Measurements from ENCODE around the gene KLHL10.

The KLHL10 gene

DNA sequence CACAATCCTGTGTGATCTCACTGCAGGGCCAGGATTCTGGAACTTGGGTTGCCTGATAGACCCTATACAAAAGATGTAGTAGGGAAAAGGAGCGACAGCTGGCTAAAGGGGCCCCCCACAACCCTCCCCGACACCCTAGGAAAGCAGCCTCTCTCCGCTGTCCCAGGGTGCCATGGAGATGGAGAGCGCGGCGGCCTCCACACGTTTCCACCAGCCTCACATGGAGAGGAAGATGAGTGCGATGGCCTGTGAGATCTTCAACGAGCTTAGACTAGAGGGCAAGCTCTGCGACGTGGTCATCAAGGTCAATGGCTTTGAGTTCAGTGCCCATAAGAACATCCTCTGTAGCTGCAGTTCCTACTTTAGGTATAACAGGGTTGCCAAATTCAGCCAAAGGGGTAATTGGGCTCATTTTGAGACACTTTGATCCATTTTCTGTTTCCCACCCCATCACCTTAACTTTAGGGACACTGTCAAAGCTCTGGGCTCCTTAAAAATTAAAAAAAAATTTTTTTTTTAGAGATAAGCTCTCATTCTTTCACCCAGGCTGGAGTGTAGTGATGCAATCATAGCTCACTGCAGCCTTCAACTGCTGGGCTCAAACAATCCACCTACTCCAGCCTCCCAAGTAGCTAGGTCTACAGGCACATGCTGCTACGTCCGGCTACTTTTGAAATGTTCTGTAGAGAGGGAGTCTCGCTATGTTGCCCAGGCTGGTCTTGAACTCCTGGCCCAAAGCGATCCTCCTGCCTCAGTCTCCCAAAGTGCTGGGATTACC is at the start of gene KLHL10:
Gene KLHL10 (plus strand): TSS at position 65 of the 778 bp plus-strand sequence. CDS start 108 bp downstream, at position 173.
- no peak for DNase-seq

DNA sequence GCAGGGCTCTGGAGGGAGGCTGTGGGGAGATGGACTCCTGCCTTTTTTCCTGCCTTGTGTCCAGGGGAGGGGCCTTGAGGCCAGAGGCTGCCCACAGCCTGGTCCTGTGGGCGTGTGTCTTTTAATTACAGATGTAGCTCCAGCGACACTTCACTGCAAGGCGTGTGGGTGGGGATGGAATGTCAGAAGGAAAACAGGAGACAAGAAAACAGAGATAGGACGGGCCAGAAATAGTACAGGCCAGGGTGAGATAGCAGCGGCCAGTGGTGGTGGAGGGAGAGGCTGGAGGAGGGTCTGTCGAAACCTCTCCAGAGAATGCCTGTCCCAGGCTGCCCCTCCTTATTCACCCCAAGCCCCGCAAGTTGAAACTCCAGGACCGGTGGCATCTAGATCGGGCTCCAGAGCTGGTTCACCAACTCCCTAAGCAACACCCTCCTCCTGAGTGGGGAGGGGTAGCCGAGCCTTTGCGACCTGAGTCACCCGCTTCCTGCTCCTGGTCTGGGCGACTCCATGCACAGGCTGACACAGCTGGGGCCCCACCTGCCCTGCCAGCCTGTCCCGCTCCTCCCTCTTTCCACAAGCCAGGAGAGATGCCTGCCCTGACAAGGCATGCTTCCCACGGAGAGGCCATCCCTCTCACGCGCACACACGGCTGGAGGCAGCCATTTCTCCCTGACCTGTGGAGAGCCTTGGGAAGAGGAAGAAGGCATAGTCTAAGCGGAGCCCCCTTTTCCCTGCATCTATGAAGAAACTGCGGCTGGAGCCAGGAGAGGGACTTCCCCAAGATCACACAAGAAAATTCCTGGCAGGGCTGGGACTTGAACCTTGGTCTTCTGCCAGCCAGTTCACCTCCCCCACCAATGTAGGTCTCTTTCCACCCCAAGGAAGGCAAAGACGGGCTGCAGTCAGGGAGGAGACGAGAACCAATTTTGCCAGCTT is 44.5 kb upstream of the KLHL10 start:
- DNase-seq: no peak

DNA sequence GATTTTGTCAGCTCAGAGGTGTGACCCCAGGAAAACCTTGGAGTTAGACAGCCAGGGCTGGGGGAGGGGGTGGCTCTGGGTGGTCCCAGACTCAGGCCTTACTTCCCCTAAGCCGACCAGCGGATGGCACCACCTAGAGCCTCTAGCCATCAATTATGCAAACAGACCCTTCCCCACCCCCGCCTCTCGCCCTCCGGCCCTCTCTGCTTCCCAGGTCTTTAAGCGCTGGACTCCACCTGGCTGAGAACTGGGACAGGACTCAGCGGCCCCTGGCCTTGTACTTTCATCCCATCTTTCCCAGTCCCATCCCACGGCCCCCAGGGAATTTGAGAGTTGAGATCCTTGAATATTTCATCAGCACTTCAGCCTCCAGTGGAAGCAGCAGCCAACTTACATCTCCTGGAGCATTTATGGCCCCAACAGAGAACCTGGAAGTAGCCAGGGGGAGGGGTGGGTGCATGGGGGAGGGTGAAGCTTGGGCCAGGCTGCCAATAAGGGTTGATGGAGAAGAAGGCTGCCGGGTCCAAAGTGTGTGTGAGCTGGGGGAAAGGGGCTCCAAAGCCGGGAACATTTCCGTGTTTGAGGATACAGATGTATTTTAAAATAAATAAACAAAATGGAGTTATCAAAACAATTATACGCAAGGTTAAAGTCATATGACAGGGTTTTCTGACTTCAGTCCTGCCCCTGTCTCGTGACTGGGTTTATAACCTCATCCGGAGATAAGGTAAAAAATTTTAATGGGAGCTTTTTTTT is 43.7 kb upstream of the KLHL10 start:
- DNase-seq: no peak

DNA sequence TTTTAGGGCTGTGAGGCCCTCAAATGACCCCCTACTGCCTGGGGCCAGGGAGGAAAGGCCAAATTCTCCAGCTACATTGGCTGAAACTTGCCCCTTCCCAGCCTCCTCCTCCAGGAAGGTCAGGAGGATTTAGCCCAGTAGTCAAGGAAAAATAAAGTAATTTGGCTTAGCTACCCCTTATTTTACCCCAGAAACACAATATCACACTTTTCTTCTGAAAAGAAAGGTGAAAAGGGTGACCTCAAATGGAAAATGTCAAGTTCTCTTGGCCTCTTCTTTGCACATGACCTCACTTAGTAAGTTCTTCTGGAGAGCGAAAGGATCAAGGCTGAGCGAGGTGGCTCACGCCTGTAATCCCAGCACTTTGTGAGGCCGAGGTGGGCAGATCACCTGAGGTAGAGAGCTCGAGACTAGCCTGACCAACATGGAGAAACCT is 43.1 kb upstream of the KLHL10 start:
- no peak for DNase-seq

DNA sequence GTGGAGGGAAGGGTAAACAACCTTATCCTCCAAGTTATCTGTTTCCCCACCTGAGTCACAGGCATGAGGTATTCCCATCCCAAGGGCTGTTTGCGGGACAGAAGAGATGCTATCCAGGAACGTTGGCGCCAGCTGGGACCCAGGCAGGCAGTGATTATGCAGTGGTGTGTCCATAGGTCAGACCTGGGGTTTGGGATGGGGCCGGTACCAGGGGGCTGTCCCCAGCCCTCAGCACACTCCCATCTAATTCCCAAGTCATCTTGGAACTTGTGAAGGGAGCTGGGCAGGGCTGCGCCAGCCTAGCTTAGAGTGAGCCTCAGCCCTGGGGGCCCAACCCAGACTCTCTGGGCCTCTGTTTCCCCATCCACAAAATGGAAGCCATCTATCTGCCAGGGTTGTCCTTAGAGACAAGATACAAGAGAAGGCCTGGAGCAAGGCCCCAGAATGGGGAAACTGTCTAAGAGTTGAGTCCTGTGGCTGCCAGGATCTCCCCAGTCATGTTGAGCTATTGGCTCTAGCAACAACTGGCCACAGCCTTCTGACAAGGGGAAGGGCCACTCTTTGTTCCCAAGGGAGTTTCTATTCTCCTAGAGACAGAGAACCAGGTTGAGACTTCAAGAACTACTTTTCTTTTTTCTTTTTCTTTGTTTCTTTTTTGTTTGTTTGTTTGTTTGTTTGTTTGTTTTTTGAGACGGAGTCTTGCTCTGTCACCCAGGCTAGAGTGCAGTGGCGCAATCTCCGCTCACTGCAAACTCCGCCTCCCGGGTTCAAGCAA is 41.3 kb upstream of the KLHL10 start:
- no peak for DNase-seq

DNA sequence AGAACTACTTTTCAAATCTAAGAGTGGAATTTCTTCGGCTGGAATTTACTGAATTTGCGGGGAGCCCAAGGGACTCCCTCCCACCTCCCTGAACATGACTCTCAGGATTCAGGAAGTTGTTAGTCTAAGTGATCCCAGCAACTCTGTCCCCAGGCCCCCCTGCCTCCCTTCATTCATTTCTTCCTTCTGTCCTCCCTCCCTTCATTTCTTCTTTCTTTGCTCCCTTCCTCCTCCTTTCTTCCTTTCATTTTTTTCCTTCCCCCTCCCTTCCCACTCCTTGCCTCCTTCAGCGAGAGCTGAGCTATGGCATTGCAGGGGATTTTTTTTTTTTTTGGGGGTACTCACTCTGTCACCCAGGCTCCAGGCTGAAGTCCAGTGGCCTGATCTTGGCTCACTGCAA is 40.2 kb upstream of the KLHL10 start:
- no peak for DNase-seq

DNA sequence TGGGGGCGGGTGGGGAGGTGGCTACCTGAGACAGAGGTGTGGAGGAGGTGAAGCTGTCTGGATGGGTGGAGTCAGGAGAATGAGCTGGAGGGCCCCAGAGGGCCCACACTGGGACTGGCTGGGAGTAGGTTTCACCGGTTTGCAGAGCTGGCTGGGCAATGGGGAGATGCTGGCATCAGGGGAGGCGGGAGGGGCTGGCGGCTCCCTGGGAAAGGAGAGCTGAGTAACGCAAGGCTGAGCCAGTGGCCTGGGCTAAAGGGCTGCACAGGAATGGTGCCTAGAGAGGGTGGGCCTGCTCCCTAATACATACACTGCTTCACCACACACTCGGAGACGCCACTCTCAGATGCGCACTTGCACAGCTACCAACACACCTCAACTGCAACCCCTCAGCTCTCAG is 38.3 kb upstream of the KLHL10 start:
- no peak for DNase-seq

DNA sequence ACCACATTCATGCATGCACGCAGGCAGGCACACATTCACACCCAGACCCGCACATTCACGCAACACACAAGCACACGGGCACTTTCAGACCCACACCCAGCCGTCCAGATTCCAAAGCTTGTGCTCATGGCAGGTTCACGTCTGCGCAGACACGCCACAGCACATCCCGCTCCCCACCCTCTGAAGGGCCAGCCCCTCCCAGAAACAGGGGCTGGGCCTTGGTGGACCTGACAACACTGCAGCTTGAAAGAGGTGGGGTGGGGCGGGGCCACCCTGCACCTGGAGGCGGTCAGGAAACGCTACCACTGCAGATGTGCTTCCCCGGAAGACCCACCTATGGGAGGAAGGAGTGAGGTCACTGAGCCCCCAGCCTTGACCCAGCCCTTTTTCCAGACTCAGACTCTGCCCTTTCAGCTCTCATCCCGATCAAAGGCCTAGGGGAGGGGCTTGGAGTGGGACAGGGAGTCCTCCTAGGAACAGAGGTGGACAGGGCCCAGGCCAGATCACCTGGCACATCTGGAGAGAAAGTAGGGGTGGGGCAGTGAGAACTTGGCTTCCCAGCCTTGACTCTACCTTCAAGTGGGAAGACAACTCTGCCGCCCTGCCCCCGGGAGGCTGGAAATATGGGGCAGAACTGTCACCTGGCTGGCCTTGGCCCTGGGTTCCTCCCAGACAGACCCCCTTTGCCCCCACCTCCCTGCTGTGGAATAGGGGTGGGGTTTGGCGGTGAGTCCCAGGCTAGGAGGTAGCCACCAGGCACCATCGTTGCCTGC is 36.8 kb upstream of the KLHL10 start:
- no peak for DNase-seq

DNA sequence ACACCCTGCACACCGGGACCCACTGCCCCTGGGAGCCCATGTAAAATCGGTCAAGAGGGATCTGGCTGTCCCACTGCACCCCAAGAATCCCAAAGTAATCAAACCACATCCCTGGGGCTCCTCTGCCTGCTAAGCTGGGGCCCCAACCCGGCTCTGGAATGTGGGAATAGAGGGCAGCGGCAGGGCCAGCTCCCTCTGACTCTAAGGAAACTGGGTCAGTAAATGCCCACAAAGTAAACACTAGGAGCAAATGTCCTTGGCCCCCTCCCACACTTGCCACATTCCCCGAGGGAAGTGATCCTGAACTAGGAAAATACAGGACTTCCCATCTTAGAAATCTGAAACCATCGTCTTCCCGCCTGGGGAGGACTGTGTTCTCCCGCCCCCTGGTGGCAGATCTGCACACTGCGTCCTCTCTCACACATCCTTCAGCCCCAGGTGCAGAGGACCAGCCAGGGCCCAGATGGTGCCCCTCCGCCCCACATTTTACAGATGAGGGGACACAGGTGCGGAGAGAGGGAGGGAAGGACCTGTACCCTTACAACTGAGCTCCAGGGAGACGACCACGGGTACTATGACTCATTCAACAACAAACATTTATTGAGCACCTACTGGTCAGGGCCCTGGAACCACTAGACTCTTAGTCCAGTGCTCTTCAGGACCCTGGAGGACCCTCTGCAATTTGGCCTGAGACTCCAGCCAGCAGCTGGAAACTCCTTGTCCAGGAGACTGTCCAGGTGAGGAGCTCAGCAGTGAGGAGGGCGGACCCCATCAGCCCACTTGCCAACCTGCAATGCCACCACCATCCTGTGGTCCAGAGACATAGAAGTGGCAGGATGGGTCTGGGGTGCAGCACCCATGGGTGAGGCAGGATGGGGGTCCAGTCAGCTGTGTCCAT is 36.0 kb upstream of the KLHL10 start:
- DNase-seq: peak; percentile 56

DNA sequence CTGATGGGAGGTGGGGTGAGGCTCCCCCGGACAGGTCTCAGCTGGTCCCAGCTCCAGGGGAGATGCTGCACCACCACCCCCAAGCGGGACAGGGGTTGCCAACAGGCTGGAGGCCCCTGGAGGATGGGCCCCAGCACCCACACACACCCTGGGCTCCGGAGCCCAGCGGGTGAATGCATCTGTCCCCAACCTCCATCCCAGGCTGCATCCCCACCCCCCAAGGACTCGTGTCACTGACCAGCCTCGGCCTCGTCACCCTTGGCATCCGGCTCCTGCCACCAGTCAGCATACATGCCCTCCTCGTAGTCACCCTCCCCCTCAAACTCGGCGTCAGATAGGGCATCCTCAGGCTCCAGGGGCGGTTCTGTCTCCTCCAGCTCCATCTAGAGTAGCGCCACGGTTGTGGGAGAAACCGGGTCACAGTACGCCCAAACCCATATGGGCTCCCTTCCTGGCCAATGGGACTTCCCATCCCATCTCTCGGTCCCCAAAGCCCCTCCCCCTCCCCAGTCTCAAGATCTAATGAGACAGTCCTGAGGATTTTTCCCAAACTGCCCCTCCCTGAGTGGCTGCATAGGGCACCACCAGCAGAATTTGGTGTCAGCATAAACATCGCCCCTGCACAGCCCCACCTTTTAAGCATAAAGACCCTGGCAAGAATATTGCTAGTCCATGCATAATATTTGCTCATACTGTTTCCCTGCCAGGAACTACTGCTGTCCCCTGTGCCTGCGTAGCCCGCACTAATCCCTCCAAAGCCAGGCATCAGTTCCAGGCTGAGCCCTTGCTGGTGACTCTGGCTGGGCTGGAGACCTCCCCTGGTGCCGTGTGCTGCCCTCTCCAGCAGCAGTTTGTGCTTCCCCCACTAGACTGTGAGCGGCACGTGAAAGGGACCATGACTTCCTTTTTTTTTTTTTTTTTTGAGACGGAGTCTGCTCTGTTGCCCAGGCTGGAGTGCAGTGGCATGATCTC is 34.3 kb upstream of the KLHL10 start:
- DNase-seq: no peak

DNA sequence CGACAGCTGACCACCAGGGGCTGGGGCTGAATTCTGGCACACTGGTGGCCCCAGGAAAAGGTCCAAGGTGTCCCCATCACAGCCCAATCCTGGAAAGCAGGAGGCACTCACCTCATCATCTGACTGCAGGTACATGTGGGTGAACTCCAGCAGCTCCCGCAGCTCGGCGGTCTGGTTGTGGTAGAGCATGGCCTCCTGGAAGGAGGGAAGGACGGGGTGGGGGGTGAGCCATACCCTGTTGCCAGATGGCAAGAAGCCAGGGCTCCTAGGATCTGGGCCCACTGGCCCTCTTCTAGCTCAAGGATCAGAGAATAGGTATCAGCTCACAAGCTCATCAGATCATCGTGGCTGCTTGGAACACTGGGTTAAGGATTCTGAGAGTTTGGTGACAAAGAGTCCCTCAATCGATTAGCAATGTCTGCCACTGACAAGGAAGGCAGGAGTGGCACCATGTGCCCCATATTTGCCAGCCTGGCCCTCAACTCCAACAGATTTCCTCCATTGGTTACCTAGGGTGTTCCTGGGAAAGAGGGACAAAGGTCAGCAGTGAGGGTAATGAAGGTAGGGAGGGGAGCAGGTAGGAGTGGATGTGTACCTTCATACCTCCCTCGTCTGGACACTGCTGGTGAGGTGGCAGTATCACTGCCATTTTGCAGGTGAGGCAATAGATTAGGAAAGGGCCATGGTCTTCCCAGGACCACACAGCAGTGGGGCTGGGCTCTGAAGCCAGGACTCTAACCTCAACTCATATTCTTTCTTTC is 30.8 kb upstream of the KLHL10 start:
- DNase-seq: no peak

DNA sequence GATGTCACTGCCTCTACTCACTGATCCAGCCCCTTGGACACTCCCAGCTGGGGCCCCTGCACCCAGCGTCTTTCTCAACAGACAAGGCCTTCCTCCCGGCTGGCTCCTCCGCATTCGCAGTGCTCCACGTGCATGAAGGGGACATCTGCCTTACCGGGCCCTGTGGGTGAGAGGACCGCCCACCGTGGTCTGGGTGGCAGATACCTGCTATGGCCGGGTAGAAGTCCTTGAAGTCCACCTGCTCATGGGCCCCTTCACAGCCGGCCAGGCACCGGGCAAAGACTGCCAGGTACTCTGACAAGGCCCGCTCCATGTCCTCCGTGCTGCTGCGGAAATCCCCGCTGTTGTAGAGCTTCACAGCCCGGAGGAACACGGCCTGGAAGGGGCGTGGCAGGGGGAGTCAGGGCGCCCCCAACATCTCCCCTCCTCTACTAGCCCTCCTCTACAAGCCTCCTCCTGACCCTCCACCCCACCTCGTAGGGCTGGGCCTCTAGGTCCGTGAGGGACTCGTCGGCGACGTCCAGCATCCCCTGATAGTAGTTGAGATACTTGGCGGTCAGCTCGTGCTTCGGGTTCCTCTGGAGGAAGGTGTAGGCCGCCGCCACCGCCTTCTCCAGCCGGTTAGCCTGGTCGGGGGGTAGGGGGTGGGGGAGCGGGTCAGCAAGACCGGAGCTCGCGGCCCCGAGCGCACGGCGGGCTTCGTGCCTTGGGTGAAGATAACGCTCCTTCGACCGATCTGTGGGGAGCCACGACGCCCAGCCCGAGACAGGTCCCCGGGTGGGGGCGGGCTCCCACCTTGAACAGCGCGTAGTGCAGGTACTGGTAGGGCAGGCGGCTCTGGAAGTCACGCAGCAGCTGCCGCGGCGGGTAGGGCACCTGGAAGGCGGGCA is 26.7 kb upstream of the KLHL10 start:
- no peak for DNase-seq

DNA sequence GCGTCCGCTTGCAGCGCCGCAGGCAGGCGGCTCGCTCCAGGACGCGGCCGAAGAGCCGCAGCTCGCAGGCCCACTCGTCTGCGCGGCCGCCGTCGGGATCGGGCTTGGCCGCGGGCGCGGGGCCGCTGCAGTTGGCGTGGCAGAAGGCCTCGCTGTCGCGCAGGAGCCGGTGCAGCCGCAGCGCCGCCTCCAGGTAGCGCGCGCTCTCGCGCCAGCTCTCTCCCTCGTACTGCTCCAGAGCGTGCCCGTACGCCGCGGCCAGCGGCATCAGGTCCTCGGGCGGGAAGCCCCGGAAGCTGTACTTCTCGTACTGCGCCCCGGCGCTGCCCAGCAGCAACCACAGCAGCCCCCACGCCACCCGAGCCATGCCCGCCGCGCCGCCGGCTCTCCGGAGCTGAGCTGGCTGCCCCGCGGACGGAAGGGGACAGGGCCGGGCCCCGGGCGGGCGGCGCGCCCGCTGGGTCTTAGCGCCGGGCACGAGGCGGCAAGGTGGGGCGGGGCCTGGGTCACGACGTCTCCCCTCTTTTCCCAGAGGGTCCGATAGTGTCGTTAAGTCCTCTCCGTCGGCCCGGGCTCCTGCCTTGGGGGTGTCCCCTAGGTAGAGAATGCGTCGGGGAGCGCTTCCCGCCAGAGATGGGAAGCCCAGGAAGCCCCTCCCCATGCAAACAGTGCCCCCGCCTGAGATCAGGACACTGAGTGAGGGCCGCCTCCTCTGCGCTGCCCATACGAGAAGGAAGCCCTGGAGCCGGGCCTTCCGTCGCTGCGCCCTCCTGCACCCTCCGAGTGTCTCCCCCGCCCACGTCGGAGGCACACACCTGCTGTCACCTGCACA is 25.9 kb upstream of the KLHL10 start, which contains the start of gene P3H4:
Gene P3H4 (minus strand): TSS at position 401 of the 832 bp plus-strand sequence. CDS start 34 bp downstream, at position 367.
- peak; percentile 57 for DNase-seq

DNA sequence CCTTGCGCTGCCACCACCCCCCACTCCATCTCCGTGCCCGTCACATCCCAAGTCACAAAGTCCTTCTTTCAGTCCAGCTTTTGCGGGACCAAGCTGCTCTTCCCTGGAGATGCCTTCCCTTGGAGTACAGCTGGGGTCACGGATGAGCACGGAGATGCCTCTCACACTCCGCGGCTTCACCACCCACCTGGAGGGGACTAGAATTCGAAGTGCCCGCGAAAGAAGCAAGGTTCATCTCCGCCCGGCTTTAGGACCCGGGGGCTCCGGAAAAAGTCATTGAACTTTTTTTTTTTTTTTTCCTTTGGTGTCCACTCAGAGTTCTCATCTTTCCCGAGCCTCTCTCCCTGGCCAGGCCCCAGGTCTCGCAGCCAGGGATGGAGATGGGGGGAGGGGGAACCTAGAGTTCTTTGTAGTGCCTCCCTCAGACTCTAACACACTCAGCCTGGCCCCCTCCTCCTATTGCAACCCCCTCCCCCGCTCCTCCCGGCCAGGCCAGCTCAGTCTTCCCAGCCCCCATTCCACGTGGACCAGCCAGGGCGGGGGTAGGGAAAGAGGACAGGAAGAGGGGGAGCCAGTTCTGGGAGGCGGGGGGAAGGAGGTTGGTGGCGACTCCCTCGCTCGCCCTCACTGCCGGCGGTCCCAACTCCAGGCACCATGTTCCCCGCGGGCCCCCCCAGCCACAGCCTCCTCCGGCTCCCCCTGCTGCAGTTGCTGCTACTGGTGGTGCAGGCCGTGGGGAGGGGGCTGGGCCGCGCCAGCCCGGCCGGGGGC is 25.1 kb upstream of the KLHL10 start, which contains the start of gene FKBP10:
Gene FKBP10 (plus strand): TSS at position 624 of the 771 bp plus-strand sequence. CDS start 31 bp downstream, at position 655.
- DNase-seq: no peak

DNA sequence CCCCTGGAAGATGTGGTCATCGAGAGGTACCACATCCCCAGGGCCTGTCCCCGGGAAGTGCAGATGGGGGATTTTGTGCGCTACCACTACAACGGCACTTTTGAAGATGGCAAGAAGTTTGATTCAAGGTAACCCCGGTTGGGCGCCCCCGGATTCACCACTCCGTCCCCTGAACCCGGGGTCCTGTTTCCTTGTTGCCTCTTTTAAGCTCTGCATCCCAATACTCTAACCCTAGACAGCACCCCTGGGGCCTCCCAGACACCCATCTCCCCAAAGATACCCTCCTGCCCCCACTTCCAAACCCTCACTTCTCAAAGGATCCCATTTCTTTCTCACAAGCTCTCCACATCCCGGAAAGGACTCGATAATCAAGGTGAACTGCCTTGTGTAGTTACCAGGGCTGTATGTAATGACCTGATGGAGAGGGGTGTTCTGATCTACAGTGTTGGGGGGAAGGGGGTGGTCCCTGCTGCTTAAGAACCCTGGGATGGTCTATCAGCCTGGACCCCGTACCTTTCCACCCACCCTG is 24.4 kb upstream of the KLHL10 start:
- DNase-seq: no peak

Data from hematopoietic multipotent progenitor cell treated with erythropoietin and hydrocortisone succinate and interleukin-3 and kit ligand, for 8 days (in vitro differentiated cells).